HG03196 (cell line): ENCODE data around the gene EEFSEC.

Experiments
- ATAC-seq: cut with Tn5 transposase; IDR thresholded peaks from one replicate; pipeline ENCODE4 v1.9.1; 2021; ENCODE audit not compliant: unreplicated experiment

The EEFSEC gene

GRCh38 chr3:128457937-128458336, 304.7 kb downstream of the EEFSEC start:
- ATAC-seq: no peak
